GM12878 (cell line): ENCODE measurements around the gene CXCL14.

Experiments
- ATF7 ChIP-seq: fragments of 450-650 bp; IDR thresholded peaks from 2 replicates; pipeline ENCODE4 v1.6.1; 2016; ENCODE audit warnings: low read depth, mild to moderate bottlenecking
- CBFB ChIP-seq: IDR thresholded peaks from 2 replicates; pipeline ENCODE4 v1.6.1; 2016; ENCODE audit warnings: antibody characterized with exemption, low read depth
- CTCF ChIP-seq, 3 experiments: IDR thresholded peaks in 2 of 3; conservative IDR thresholded peaks in 1 of 3; 2 replicates each; pipeline ENCODE4 v1.5.1; 2011; ENCODE audit warnings: low read depth in 3 of 3, low read length in 3 of 3, mild to moderate bottlenecking in 3 of 3, control low read depth in 2 of 3, moderate library complexity in 2 of 3, inconsistent platforms in 1 of 3, mixed read lengths in 1 of 3; ENCODE audit not compliant: control insufficient read depth in 2 of 3, insufficient read depth in 1 of 3; ENCODE audit errors: extremely low read depth in 1 of 3
- E2F8 ChIP-seq: fragments of 450-650 bp; IDR thresholded peaks from 2 replicates; pipeline ENCODE4 v1.6.1; 2018; ENCODE audit warnings: mild to moderate bottlenecking, low read depth, moderate library complexity; ENCODE audit not compliant: partially characterized antibody
- ELK1 ChIP-seq: IDR thresholded peaks from 2 replicates; pipeline ENCODE4 v1.6.1; 2012; ENCODE audit warnings: low read depth, low read length, improper control_type of control experiment
- EP300 ChIP-seq, 2 experiments: fragments of 150-350 bp in 1 of 2; IDR thresholded peaks; 2 replicates each; pipeline ENCODE4 v1.6.1; 2011 to 2012; ENCODE audit warnings: low read depth in 2 of 2, low read length in 2 of 2, borderline replicate concordance in 1 of 2, improper control_type of control experiment in 1 of 2, inconsistent platforms in 1 of 2; ENCODE audit not compliant: control insufficient read depth in 1 of 2
- FOS ChIP-seq: IDR thresholded peaks from 3 replicates; pipeline ENCODE4 v1.6.1; 2011; ENCODE audit warnings: borderline replicate concordance; ENCODE audit not compliant: insufficient read length; ENCODE audit errors: extremely low read depth
- GABPA ChIP-seq: IDR thresholded peaks from 2 replicates; pipeline ENCODE4 v1.6.1; 2014; ENCODE audit warnings: antibody characterized with exemption, low read depth, mild to moderate bottlenecking, inconsistent platforms
- HDGF ChIP-seq: fragments of 450-650 bp; IDR thresholded peaks from 2 replicates; pipeline ENCODE4 v1.6.1; 2016; ENCODE audit warnings: antibody characterized with exemption
- POLR2A ChIP-seq: IDR thresholded peaks from 2 replicates; pipeline ENCODE4 v1.6.1; 2011; ENCODE audit warnings: low read depth, mild to moderate bottlenecking, low read length
- POLR2AphosphoS5 ChIP-seq: IDR thresholded peaks from 2 replicates; pipeline ENCODE4 v1.6.1; 2011; ENCODE audit warnings: mild to moderate bottlenecking, low read length, inconsistent platforms
- SMC3 ChIP-seq: IDR thresholded peaks from 2 replicates; pipeline ENCODE4 v1.6.1; 2011; ENCODE audit warnings: low read length, improper control_type of control experiment, borderline replicate concordance
- USF2 ChIP-seq: IDR thresholded peaks from 2 replicates; pipeline ENCODE4 v1.6.1; 2011; ENCODE audit warnings: low read depth, low read length, improper control_type of control experiment, borderline replicate concordance
- ZBTB33 ChIP-seq: fragments of 450-650 bp; IDR thresholded peaks from 2 replicates; pipeline ENCODE4 v1.6.1; 2017; ENCODE audit warnings: mild to moderate bottlenecking

- TF ChIP-seq POLR2AphosphoS5 = no peak
- TF ChIP-seq HDGF = no peak
- no peak for TF ChIP-seq USF2
- no peak for TF ChIP-seq FOS
- TF ChIP-seq ZBTB33 = no peak
- no peak for TF ChIP-seq ATF7
- no peak for TF ChIP-seq E2F8
- peak; percentile 33 to 56 (median 39); a peak in 5 of 6 replicates for TF ChIP-seq CTCF (IDR thresholded peaks at IDR 0.05 in 2 of 3, conservative IDR thresholded peaks at IDR 0.05 in 1 of 3; ENCODE audit: control insufficient read depth in 2 of 3, extremely low read depth in 1 of 3, insufficient read depth in 1 of 3, low read depth in 3 of 3, low read length in 3 of 3)
- no peak for TF ChIP-seq EP300 (IDR thresholded peaks at IDR 0.05; ENCODE audit: borderline replicate concordance in 1 of 2, control insufficient read depth in 1 of 2, low read depth in 2 of 2, low read length in 2 of 2)
- no peak for TF ChIP-seq CBFB
- no peak for TF ChIP-seq ELK1
- TF ChIP-seq POLR2A = no peak
- TF ChIP-seq SMC3 = peak; percentile 12; the same call in 1 of the 2 replicates
- TF ChIP-seq GABPA = no peak
Observed at GRCh38 chr5:135569755-135570452, 8.9 kb downstream of the CXCL14 start.
